ENCODE data around the gene ARMC2. TPM values are rescaled to one million over a fixed set of nuclear protein-coding genes. Genes with fewer than 3 reads are reported as not detected.

Gene ARMC2
- total and polyA plus RNA-seq, 10 donors, result 1.4 to 12.2 (median 5.7) TPM

DNA sequence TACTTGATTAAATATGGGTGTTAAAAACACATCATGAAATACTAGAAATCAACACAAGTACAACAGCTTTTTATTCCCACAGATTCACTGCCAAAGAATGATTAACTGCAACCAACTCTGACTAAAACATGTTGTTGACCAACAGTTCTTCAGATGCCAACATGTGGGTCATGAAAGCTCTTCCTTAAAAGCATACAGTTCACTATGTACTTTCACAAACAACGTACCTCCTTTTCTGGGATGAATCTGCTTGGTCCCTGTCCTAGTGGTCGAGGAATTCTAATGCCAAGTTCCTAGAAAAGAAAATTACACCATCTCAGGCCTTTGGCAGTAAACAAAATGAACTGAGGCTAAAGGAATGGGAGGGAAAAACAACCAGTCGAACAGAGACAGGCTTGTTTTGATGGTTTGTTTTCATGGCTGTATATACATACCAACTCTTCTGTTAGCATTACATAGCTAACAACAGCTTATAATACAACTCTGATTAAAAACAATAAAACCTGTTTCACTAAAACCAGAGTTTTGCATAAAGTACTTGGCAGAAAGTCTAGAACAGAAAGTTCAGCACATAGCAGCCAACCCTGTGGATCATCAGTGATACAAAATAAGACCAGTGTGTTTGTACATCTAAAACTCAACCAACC lies 154.0 kb downstream of the ARMC2 start:
- Histone ChIP-seq H3K4me1 (peaks cover 24 to 76% (median 61%) of the 10 kb centered on the region in 6 donors), H3K4me3 (peak overlapping the region in 1 of 8 donors; percentile 32), H3K27ac (peak overlapping the region in 7 of 8 donors; percentile 37 to 63 (median 52)), H3K9me3 (no peaks in the 10 kb centered on the region), H3K36me3 (peaks cover 0 to 55% (median 34%) of the 10 kb centered on the region in 6 donors), H3K27me3 (replicated peaks in 1 of 7) (no peaks in the 10 kb centered on the region)
- WGBS, 5 donors, result 74 to 87% (median 78%) methylated on average over 3 of the region's 3 CpGs
- no peak for TF ChIP-seq POLR2AphosphoS5 (IDR thresholded peaks at IDR 0.05)
- TF ChIP-seq, protein P1, sequence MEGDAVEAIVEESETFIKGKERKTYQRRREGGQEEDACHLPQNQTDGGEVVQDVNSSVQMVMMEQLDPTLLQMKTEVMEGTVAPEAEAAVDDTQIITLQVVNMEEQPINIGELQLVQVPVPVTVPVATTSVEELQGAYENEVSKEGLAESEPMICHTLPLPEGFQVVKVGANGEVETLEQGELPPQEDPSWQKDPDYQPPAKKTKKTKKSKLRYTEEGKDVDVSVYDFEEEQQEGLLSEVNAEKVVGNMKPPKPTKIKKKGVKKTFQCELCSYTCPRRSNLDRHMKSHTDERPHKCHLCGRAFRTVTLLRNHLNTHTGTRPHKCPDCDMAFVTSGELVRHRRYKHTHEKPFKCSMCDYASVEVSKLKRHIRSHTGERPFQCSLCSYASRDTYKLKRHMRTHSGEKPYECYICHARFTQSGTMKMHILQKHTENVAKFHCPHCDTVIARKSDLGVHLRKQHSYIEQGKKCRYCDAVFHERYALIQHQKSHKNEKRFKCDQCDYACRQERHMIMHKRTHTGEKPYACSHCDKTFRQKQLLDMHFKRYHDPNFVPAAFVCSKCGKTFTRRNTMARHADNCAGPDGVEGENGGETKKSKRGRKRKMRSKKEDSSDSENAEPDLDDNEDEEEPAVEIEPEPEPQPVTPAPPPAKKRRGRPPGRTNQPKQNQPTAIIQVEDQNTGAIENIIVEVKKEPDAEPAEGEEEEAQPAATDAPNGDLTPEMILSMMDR (IDR thresholded peaks at IDR 0.05 in 8 of 11, conservative IDR thresholded peaks at IDR 0.05 in 3 of 11), result no peak
- TF ChIP-seq POLR2A (IDR thresholded peaks at IDR 0.05), result no peak
- no peak for DNase-seq
- intact Hi-C loops (cut with DNase I; ENCODE audit: low total_unique reads), result no loop called here

DNA sequence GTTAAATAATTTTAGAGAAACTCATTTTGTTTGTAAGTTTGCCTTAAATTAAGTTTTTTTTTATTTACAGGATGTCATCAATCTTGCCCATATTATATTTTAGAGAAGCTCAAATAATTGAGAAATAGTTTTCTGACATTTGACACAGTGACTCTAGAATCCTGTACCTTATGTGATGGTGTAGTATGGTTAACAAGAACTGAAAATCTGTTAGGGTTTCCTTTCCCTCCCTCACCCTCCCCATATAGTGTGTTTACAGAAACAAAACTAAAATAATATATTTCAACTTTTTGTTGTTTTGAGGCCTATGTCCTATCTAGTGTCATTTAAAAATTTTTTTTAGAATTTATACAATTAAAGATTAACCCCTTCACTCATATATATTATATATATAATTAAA lies 154.7 kb downstream of the ARMC2 start:
- no peaks in the 10 kb centered on the region for H3K9me3 ChIP-seq
- peak overlapping the region in 1 of 8 donors; percentile 32 for H3K4me3 ChIP-seq
- peak overlapping the region in 7 of 8 donors; percentile 37 to 63 (median 58) for H3K27ac ChIP-seq
- no peak for DNase-seq
- TF ChIP-seq, protein P1 (IDR thresholded peaks at IDR 0.05 in 8 of 11, conservative IDR thresholded peaks at IDR 0.05 in 3 of 11), result no peak
- no peak for TF ChIP-seq POLR2A (IDR thresholded peaks at IDR 0.05)
- no peak for TF ChIP-seq POLR2AphosphoS5 (IDR thresholded peaks at IDR 0.05)
- intact Hi-C loops (cut with DNase I; ENCODE audit: low total_unique reads), result no loop called here
- H3K27me3 ChIP-seq (replicated peaks in 1 of 7), result no peaks in the 10 kb centered on the region
- peaks cover 0 to 48% (median 28%) of the 10 kb centered on the region in 6 donors for H3K36me3 ChIP-seq
- peaks cover 24 to 83% (median 67%) of the 10 kb centered on the region in 6 donors for H3K4me1 ChIP-seq

DNA sequence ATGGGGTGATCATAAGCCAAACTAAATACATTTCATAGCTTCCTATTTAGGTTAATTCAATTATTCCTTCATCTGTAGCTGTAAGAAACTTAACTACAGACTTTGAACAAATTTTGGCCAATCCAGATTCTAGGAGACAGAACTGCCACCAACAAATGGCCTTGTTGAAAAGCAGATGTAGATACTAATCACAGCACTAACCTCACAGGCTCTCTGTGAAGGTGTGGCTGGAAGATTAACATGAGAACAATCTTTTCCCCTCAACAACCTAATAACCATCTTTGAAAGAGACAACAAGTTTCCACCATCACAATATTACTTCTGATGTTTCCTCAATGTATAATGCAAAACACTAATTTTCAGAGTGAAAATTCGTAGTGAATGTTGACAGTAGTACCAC lies 158.6 kb downstream of the ARMC2 start:
- H3K9me3 ChIP-seq, result no peaks in the 10 kb centered on the region

DNA sequence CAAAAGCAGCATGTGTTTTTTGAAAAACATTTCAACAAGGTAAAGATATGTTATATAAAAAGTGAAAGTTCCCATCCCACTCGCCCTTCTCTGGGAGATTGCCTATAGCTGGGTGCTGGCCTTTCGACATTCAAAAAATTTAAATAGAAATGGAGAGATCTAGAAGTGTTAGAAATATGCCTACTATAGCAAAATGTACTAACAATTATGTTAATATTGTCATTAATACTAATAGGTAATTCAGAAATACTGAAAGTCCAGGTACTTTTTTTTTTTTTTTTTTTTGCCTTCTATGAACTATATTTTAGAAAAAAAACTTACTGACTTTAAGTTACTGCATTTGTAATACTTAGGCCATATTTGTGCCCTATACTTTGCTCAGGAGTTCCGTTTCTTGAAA lies 159.3 kb downstream of the ARMC2 start:
- H3K27me3 ChIP-seq (replicated peaks in 1 of 7), result no peaks in the 10 kb centered on the region
- H3K4me1 ChIP-seq, result peaks cover 23 to 92% (median 79%) of the 10 kb centered on the region in 6 donors
- H3K27ac ChIP-seq, result peak overlapping the region in 5 of 8 donors; percentile 91 to 97 (median 95)
- TF ChIP-seq, protein P1 (IDR thresholded peaks at IDR 0.05 in 8 of 11, conservative IDR thresholded peaks at IDR 0.05 in 3 of 11), result no peak
- TF ChIP-seq POLR2A (IDR thresholded peaks at IDR 0.05) (no peak), POLR2AphosphoS5 (IDR thresholded peaks at IDR 0.05) (no peak)
- H3K4me3 ChIP-seq, result peak overlapping the region in 7 of 8 donors; percentile 71 to 87 (median 74)
- H3K36me3 ChIP-seq, result peaks cover 0 to 1% (median 0%) of the 10 kb centered on the region in 6 donors
- no peaks in the 10 kb centered on the region for H3K9me3 ChIP-seq
- WGBS, 5 donors, result 63 to 77% (median 67%) methylated on average over 3 of the region's 3 CpGs
- no peak for DNase-seq
- intact Hi-C loops (cut with DNase I; ENCODE audit: low total_unique reads), result loop anchor here (5.0 kb wide), 1 partner anchor 45 kb away; no protein-coding TSS in a partner anchor

More for the DNA sequence above, 158.6 kb downstream of the ARMC2 start:
- H3K27ac ChIP-seq, result peak overlapping the region in 2 of 8 donors; percentile 95 to 96
- TF ChIP-seq POLR2A (IDR thresholded peaks at IDR 0.05) (no peak), POLR2AphosphoS5 (IDR thresholded peaks at IDR 0.05) (no peak)
- TF ChIP-seq, protein P1 (IDR thresholded peaks at IDR 0.05 in 8 of 11, conservative IDR thresholded peaks at IDR 0.05 in 3 of 11), result no peak
- no peaks in the 10 kb centered on the region for H3K27me3 ChIP-seq (replicated peaks in 1 of 7)
- WGBS, 5 donors, result 68 to 83% (median 75%) methylated on average over 1 of the region's 1 CpG
- intact Hi-C loops (cut with DNase I; ENCODE audit: low total_unique reads), result loop anchor here (5.0 kb wide), 1 partner anchor 45 kb away; no protein-coding TSS in a partner anchor
- peaks cover 0 to 8% (median 0%) of the 10 kb centered on the region in 6 donors for H3K36me3 ChIP-seq
- H3K4me1 ChIP-seq, result peaks cover 25 to 92% (median 81%) of the 10 kb centered on the region in 6 donors
- no peak for DNase-seq
- peak overlapping the region in 5 of 8 donors; percentile 71 to 87 (median 80) for H3K4me3 ChIP-seq
